WTC11 (cell line): ENCODE results near the gene RPL18A.

Source experiments
- CREM ChIP-seq: sonication (generic); formaldehyde crosslinking; IDR thresholded peaks from 2 replicates; pipeline ENCODE4 v1.8.1; 2022; ENCODE audit warnings: mild to moderate bottlenecking, missing genetic modification reagents, moderate library complexity
- TF ChIP-seq, protein P1 (sequence below): fragments of 200-600 bp; IDR thresholded peaks from 2 replicates; pipeline ENCODE4 v1.8.0; 2022; ENCODE audit warnings: antibody characterized with exemption
- TF ChIP-seq, protein P2 (sequence below): sonication (generic); formaldehyde crosslinking; IDR thresholded peaks from 2 replicates; pipeline ENCODE4 v1.8.0; 2023; ENCODE audit warnings: missing genetic modification reagents, mild to moderate bottlenecking, borderline replicate concordance

DNA sequence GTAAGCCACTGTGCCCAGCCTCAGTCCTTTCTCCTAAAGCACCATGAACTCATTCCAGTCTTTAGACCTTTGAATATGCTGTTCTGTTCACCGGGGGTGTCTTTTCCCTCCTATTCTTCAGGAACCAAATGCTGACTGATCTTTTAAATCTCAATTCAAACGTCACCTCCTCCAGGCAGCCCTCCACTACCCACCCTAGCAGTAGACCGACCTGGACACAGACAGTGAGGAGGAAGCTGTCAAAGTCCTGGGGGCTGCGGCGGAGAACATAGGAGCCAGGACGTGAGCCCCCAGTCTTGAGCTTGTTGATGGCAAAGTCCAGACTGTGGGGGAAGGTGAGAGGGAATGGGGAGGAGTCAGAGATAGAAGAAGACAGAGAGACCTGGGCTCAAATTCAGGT is 19.7 kb upstream of the RPL18A start:
- TF ChIP-seq, protein P1, sequence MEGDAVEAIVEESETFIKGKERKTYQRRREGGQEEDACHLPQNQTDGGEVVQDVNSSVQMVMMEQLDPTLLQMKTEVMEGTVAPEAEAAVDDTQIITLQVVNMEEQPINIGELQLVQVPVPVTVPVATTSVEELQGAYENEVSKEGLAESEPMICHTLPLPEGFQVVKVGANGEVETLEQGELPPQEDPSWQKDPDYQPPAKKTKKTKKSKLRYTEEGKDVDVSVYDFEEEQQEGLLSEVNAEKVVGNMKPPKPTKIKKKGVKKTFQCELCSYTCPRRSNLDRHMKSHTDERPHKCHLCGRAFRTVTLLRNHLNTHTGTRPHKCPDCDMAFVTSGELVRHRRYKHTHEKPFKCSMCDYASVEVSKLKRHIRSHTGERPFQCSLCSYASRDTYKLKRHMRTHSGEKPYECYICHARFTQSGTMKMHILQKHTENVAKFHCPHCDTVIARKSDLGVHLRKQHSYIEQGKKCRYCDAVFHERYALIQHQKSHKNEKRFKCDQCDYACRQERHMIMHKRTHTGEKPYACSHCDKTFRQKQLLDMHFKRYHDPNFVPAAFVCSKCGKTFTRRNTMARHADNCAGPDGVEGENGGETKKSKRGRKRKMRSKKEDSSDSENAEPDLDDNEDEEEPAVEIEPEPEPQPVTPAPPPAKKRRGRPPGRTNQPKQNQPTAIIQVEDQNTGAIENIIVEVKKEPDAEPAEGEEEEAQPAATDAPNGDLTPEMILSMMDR = no peak
- TF ChIP-seq CREM (CRISPR knock-in tag) = no peak
- TF ChIP-seq, protein P2, sequence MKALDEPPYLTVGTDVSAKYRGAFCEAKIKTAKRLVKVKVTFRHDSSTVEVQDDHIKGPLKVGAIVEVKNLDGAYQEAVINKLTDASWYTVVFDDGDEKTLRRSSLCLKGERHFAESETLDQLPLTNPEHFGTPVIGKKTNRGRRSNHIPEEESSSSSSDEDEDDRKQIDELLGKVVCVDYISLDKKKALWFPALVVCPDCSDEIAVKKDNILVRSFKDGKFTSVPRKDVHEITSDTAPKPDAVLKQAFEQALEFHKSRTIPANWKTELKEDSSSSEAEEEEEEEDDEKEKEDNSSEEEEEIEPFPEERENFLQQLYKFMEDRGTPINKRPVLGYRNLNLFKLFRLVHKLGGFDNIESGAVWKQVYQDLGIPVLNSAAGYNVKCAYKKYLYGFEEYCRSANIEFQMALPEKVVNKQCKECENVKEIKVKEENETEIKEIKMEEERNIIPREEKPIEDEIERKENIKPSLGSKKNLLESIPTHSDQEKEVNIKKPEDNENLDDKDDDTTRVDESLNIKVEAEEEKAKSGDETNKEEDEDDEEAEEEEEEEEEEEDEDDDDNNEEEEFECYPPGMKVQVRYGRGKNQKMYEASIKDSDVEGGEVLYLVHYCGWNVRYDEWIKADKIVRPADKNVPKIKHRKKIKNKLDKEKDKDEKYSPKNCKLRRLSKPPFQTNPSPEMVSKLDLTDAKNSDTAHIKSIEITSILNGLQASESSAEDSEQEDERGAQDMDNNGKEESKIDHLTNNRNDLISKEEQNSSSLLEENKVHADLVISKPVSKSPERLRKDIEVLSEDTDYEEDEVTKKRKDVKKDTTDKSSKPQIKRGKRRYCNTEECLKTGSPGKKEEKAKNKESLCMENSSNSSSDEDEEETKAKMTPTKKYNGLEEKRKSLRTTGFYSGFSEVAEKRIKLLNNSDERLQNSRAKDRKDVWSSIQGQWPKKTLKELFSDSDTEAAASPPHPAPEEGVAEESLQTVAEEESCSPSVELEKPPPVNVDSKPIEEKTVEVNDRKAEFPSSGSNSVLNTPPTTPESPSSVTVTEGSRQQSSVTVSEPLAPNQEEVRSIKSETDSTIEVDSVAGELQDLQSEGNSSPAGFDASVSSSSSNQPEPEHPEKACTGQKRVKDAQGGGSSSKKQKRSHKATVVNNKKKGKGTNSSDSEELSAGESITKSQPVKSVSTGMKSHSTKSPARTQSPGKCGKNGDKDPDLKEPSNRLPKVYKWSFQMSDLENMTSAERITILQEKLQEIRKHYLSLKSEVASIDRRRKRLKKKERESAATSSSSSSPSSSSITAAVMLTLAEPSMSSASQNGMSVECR (CRISPR knock-in tag) = no peak
